GM13977 (cell line): ENCODE results near the gene FCHO1.

ENCODE experiments used
- DNase-seq: peaks from one replicate; pipeline ENCODE4 v3.0.0; 2012; ENCODE audit warnings: low spot score
- CTCF ChIP-seq: IDR thresholded peaks from 2 replicates; pipeline ENCODE4 v1.5.1; 2012; ENCODE audit warnings: mild to moderate bottlenecking, control low read depth; ENCODE audit not compliant: insufficient read depth; ENCODE audit errors: extremely low read depth, missing control alignments
- in situ Hi-C: fragments of 300-500 bp; cut with MboI; formaldehyde crosslinking; loops from one replicate; pipeline ENCODE4 v1.12.0; 2022; ENCODE audit warnings: low sequenced_read_pairs, low pct_unique_long_range_greater_than_20kb, mixed read lengths, inconsistent platforms; ENCODE audit not compliant: unreplicated experiment

FCHO1 gene

GRCh38 chr19:17751103-17751911, at the start of gene FCHO1:
Gene FCHO1 (plus strand): TSS chr19:17751477. CDS start chr19:17755165, 3,688 bp downstream.
- TF ChIP-seq CTCF: no peak
- peak; percentile 75 for DNase-seq

GRCh38 chr19:17703824-17704463, 47.3 kb upstream of the FCHO1 start:
- TF ChIP-seq CTCF: peak; percentile 88
- in situ Hi-C loops: no loop called here
- DNase-seq: peak; percentile 78

More at GRCh38 chr19:17751103-17751911, at the start of gene FCHO1:
- in situ Hi-C loops: no loop called here

GRCh38 chr19:17706750-17707181, 44.5 kb upstream of the FCHO1 start:
- in situ Hi-C loops: no loop called here
- DNase-seq: no peak
- no peak for TF ChIP-seq CTCF

GRCh38 chr19:17711851-17712250, 39.4 kb upstream of the FCHO1 start:
- in situ Hi-C loops: loop anchor here (10.0 kb wide), 1 partner anchor 63 kb away; no protein-coding TSS in a partner anchor
- DNase-seq: no peak
- no peak for TF ChIP-seq CTCF

GRCh38 chr19:17716309-17716929, 34.9 kb upstream of the FCHO1 start:
- no peak for DNase-seq
- no peak for TF ChIP-seq CTCF
- in situ Hi-C loops: loop anchor here (10.0 kb wide), 1 partner anchor 58 kb away; no protein-coding TSS in a partner anchor

GRCh38 chr19:17718550-17718946, 32.7 kb upstream of the FCHO1 start:
- in situ Hi-C loops: loop anchor here (10.0 kb wide), 1 partner anchor 56 kb away; no protein-coding TSS in a partner anchor
- no peak for TF ChIP-seq CTCF
- DNase-seq: no peak
